K562 (cell line): ENCODE results near the gene SOAT1. TPM values are rescaled to one million over a fixed set of nuclear protein-coding genes. Genes with fewer than 3 reads are reported as not detected.

Experiments used
- ATAC-seq: fragments of 200-7000 bp; cut with Tn5 transposase; 3 replicates; pipeline ENCODE4 v1.9.1; 2020; ENCODE audit warnings: moderate library complexity
- BruUV-seq: library from RNA; stranded (reverse); fragments of 400-500 nt; replicated peaks from 2 replicates; lab custom pipeline; 2021; lab: Mats Ljungman, UMichigan
- CTCF ChIA-PET: fragments of 300-600 bp; formaldehyde crosslinking; extraction: SDS; loops from one replicate; lab custom pipeline; 2021; ENCODE audit warnings: low intra/inter-chr PET ratio; lab: Yijun Ruan, JAX
- POLR2A ChIA-PET: fragments of 300-600, 350-650 bp; sonication (Branson Sonifier 250); formaldehyde crosslinking; extraction: SDS; loops from one replicate; lab custom pipeline; 2021; ENCODE audit warnings: antibody characterized with exemption, inconsistent platforms; lab: Yijun Ruan, JAX
- DNase-seq, 4 experiments: peaks; one replicate each; pipeline versions ENCODE4 v3.0.0 to v3.0.0-alpha.2; 2011 to 2018; ENCODE audit warnings: low spot score in 3 of 4, mixed read lengths in 3 of 4; ENCODE audit errors: extremely low read depth in 1 of 4
- FAIRE-seq: peaks from 2 replicates; lab custom pipeline; 2011; peaks lifted over from hg19 to GRCh38; lab: Jason Lieb, UNC
- H2AFZ ChIP-seq: 2 replicates; pipeline ENCODE4 v1.6.0; 2011; ENCODE audit warnings: low read depth, low read length, control low read depth, inconsistent platforms
- H3K27ac ChIP-seq: fragments of 200-600 bp; 3 replicates; pipeline ENCODE4 v1.8.0; 2011; ENCODE audit warnings: low read depth, mild to moderate bottlenecking, control low read depth, inconsistent platforms, low read length, moderate library complexity, mixed read lengths; ENCODE audit errors: extremely low read depth
- H3K27me3 ChIP-seq, 2 experiments: fragments of 300-600 bp in 1 of 2; 2 replicates in 1 of 2; 3 replicates in 1 of 2; pipeline versions ENCODE4 v1.6.0 to v1.8.0; 2011; ENCODE audit warnings: inconsistent platforms in 2 of 2, low read length in 2 of 2, mild to moderate bottlenecking in 1 of 2, mixed read lengths in 1 of 2, moderate library complexity in 1 of 2; ENCODE audit not compliant: control insufficient read depth in 2 of 2, insufficient read depth in 2 of 2
- H3K36me3 ChIP-seq: fragments of 300-600 bp; 3 replicates; pipeline ENCODE4 v1.8.0; 2011; ENCODE audit warnings: mild to moderate bottlenecking, low read length, inconsistent platforms; ENCODE audit not compliant: control insufficient read depth, insufficient read depth
- H3K4me1 ChIP-seq, 2 experiments: fragments of 200-600 bp in 1 of 2; replicated peaks in 1 of 2; 2 replicates in 1 of 2; 3 replicates in 1 of 2; pipeline versions ENCODE4 v1.5.1 to v1.8.0; 2011; ENCODE audit warnings: inconsistent platforms in 2 of 2, low read length in 2 of 2, mild to moderate bottlenecking in 1 of 2, mixed read lengths in 1 of 2, moderate library complexity in 1 of 2; ENCODE audit not compliant: control insufficient read depth in 2 of 2, insufficient read depth in 2 of 2
- H3K4me2 ChIP-seq: 2 replicates; pipeline ENCODE4 v1.6.1; 2011; ENCODE audit warnings: low read length, control low read depth, inconsistent platforms, mixed read lengths; ENCODE audit not compliant: insufficient read depth
- H3K4me3 ChIP-seq: fragments of 200-600 bp; sonication (generic), shearing (Covaris generic); 2 replicates; pipeline ENCODE4 v1.5.1; 2016; ENCODE audit warnings: control low read depth, inconsistent platforms
- H3K79me2 ChIP-seq: fragments of 200-600 bp; 3 replicates; pipeline ENCODE4 v1.8.0; 2011; ENCODE audit warnings: low read length, inconsistent platforms; ENCODE audit not compliant: control insufficient read depth, insufficient read depth
- H3K9ac ChIP-seq, 2 experiments: 2 replicates each; pipeline versions ENCODE4 v1.6.0 to v1.6.1; 2011; ENCODE audit warnings: low read depth in 2 of 2, low read length in 2 of 2, control low read depth in 1 of 2, inconsistent platforms in 1 of 2, mild to moderate bottlenecking in 1 of 2, mixed read lengths in 1 of 2; ENCODE audit not compliant: insufficient read depth in 1 of 2
- H3K9me1 ChIP-seq: one replicate; pipeline ENCODE4 v1.6.0; 2011; ENCODE audit warnings: inconsistent platforms, mild to moderate bottlenecking, low read length, moderate library complexity; ENCODE audit not compliant: control insufficient read depth, insufficient read depth
- H3K9me3 ChIP-seq: replicated peaks from 2 replicates; pipeline ENCODE4 v1.5.1; 2011; ENCODE audit warnings: low read depth, low read length, inconsistent platforms; ENCODE audit not compliant: control insufficient read depth, insufficient read depth
- H4K20me1 ChIP-seq: replicated peaks from 2 replicates; pipeline ENCODE4 v1.6.1; 2011; ENCODE audit warnings: low read length, inconsistent platforms, mixed read lengths; ENCODE audit not compliant: control insufficient read depth, insufficient read depth
- HDAC1 ChIP-seq, 2 experiments: fragments of 450-650 bp; IDR thresholded peaks; 2 replicates each; pipeline ENCODE4 v1.6.1; 2016 to 2017; ENCODE audit warnings: inconsistent platforms in 1 of 2, mild to moderate bottlenecking in 1 of 2, moderate library complexity in 1 of 2
- NONO ChIP-seq, 2 experiments: fragments of 200-400 bp in 1 of 2; fragments of 450-650 bp in 1 of 2; formaldehyde crosslinking in 1 of 2; IDR thresholded peaks; 2 replicates each; pipeline ENCODE4 v1.6.1; 2017; ENCODE audit warnings: low read depth in 2 of 2, mild to moderate bottlenecking in 2 of 2, moderate library complexity in 2 of 2, low read length in 1 of 2
- RFX7 ChIP-seq: fragments of 250-450 bp; sonication (Bioruptor Pico); IDR thresholded peaks from 2 replicates; pipeline ENCODE4 v1.5.1; 2021; ENCODE audit warnings: mild to moderate bottlenecking
- SAFB2 ChIP-seq: fragments of 200-400 bp; formaldehyde crosslinking; IDR thresholded peaks from 2 replicates; pipeline ENCODE4 v1.6.1; 2018; ENCODE audit warnings: borderline replicate concordance, low read length, low read depth, moderate library complexity; ENCODE audit not compliant: severe bottlenecking
- SLC30A9 ChIP-seq: fragments of 250-450 bp; sonication (Bioruptor Pico); IDR thresholded peaks from 2 replicates; pipeline ENCODE4 v1.8.0; 2022; ENCODE audit warnings: mild to moderate bottlenecking, moderate library complexity
- TAF7 ChIP-seq: fragments of 450-650 bp; IDR thresholded peaks from 2 replicates; pipeline ENCODE4 v1.6.1; 2016; ENCODE audit warnings: missing genetic modification characterization, missing compliant biosample characterization
- XRCC5 ChIP-seq: fragments of 200-400 bp; formaldehyde crosslinking; IDR thresholded peaks from 2 replicates; pipeline ENCODE4 v1.6.1; 2017; ENCODE audit warnings: low read depth, mild to moderate bottlenecking, low read length
- ZNF354B ChIP-seq: fragments of 250-450 bp; sonication (Bioruptor Pico); IDR thresholded peaks from 2 replicates; pipeline ENCODE4 v1.4.0; 2020
- ZNF766 ChIP-seq: fragments of 200-800 bp; sonication (Bioruptor generic); conservative IDR thresholded peaks from 2 replicates; pipeline ENCODE4 v1.6.1; 2016; ENCODE audit warnings: missing genetic modification characterization, missing compliant biosample characterization
- WGBS: fragments of 100-300 bp; shearing (Covaris generic); methylation state at CpG from one replicate; pipeline ENCODE4 v1.1.6; 2016; ENCODE audit warnings: low coverage, mixed read lengths; ENCODE audit not compliant: insufficient coverage; ENCODE audit errors: missing lambda C conversion rate; 5-methylcytosine and 5-hydroxymethylcytosine counted together
- in situ Hi-C: fragments of 300-500 bp; cut with MboI; formaldehyde crosslinking; loops from 4 replicates; pipeline ENCODE4 v1.15.0; 2018; ENCODE audit warnings: inconsistent platforms, mixed read lengths
- intact Hi-C: fragments of 100-400 bp; cut with micrococcal nuclease; formaldehyde crosslinking; loops from 2 replicates; pipeline ENCODE4 v1.14.2; 2022
- polyA plus RNA-seq, 8 experiments: library from polyadenylated mRNA; depleted of rRNA in 4 of 8; stranded (reverse) in 5 of 8; unstranded in 3 of 8; fragments of >200 nt; fragmentation: Nextera tagmentation in 2 of 8; fragmentation: Illumina TruSeq in 1 of 8; extraction: Ambion mirVana in 2 of 8; extraction: Trizol in 1 of 8; gene quantifications; 2 replicates each; pipeline versions ENCODE4 v1.2.1 to v1.2.3, GENCODE V29; 2011 to 2014; ENCODE audit warnings: inconsistent platforms in 1 of 8, missing spikeins in 1 of 8
- total RNA-seq, 7 experiments: library from RNA; depleted of rRNA in 6 of 7; stranded (reverse); fragments of >200 nt in 6 of 7; fragmentation: Illumina TruSeq in 2 of 7; extraction: Trizol in 2 of 7; gene quantifications; 2 replicates each; pipeline versions ENCODE4 v1.2.1 to v1.2.3, GENCODE V29; 2011 to 2021; ENCODE audit warnings: low replicate concordance in 1 of 7
- TF ChIP-seq, protein P1 (sequence below): sonication (generic); formaldehyde crosslinking; IDR thresholded peaks from 2 replicates; pipeline ENCODE4 v1.8.1; 2023; ENCODE audit warnings: mild to moderate bottlenecking, missing genetic modification reagents
- TF ChIP-seq, protein P2 (sequence below): fragments of 250-450 bp; sonication (Bioruptor Pico); IDR thresholded peaks from 2 replicates; pipeline ENCODE4 v1.4.0; 2020
- TF ChIP-seq, protein P3 (sequence below): fragments of 450-650 bp; IDR thresholded peaks from 2 replicates; pipeline ENCODE4 v1.6.1; 2016; ENCODE audit warnings: low read depth

Gene SOAT1
- total and polyA plus RNA-seq, 9 of the 15 experiments (the other 6 are each of a cell fraction or from before 2014, with no cell fraction given) = 5.5 to 29.1 (median 17.3) TPM

DNA sequence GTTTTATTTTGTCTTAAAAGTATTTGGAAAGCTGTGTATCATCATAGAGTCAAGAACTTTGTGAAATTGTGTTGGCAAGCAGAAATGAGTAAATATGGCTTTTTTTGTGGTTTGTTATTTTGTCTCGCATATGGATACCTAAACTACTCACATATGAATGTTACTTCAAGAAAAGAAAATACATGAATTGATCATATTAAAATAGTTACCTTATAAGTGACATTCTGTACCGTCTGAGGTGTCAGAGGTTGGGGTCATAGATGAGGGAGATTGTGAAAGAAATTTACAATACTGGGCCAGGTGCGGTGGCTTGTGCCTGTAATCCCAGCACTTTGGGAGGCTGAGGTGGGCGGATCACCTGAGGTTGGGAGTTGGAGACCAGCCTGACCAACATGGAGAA lies 40.8 kb downstream of the SOAT1 start:
- peaks cover 3% of the 10 kb centered on the region; the same call in 1 of the 3 replicates for H3K36me3 ChIP-seq
- no peak for DNase-seq
- FAIRE-seq = no peak
- CTCF ChIA-PET = no interaction called here
- H3K79me2 ChIP-seq = no peaks in the 10 kb centered on the region
- no peak overlapping the region for H3K27ac ChIP-seq
- POLR2A ChIA-PET = interaction anchor here (0.6 kb wide), 1 partner anchor 596 kb away, joined by 3 read pairs; no protein-coding TSS in a partner anchor
- H3K4me3 ChIP-seq = no peak overlapping the region
- H3K9me1 ChIP-seq = no peaks in the 10 kb centered on the region
- ATAC-seq = no peak
- H2AFZ ChIP-seq = no peak overlapping the region
- no peaks in the 10 kb centered on the region for H3K9me3 ChIP-seq
- H3K27me3 ChIP-seq = no peaks in the 10 kb centered on the region
- H4K20me1 ChIP-seq = no peaks in the 10 kb centered on the region
- peaks cover 3 to 7% of the 10 kb centered on the region in 2 experiments; a peak in 3 of 5 replicates for H3K4me1 ChIP-seq
- H3K9ac ChIP-seq = no peak overlapping the region
- in situ Hi-C loops = no loop called here
- no peak overlapping the region for H3K4me2 ChIP-seq
- 92% methylated on average over 4 of the region's 4 CpGs for WGBS
- intact Hi-C loops = no loop called here
- BruUV-seq = no TSS peak
- TF ChIP-seq SAFB2 = no peak
- no peak for TF ChIP-seq SLC30A9 (CRISPR knock-in tag)
- TF ChIP-seq NONO (IDR thresholded peaks at IDR 0.05; ENCODE audit: low read depth in 2 of 2, low read length in 1 of 2) = no peak
- no peak for TF ChIP-seq ZNF766 (CRISPR knock-in tag)
- no peak for TF ChIP-seq ZNF354B (CRISPR knock-in tag)
- TF ChIP-seq HDAC1 (IDR thresholded peaks at IDR 0.05) = no peak
- TF ChIP-seq, protein P1, sequence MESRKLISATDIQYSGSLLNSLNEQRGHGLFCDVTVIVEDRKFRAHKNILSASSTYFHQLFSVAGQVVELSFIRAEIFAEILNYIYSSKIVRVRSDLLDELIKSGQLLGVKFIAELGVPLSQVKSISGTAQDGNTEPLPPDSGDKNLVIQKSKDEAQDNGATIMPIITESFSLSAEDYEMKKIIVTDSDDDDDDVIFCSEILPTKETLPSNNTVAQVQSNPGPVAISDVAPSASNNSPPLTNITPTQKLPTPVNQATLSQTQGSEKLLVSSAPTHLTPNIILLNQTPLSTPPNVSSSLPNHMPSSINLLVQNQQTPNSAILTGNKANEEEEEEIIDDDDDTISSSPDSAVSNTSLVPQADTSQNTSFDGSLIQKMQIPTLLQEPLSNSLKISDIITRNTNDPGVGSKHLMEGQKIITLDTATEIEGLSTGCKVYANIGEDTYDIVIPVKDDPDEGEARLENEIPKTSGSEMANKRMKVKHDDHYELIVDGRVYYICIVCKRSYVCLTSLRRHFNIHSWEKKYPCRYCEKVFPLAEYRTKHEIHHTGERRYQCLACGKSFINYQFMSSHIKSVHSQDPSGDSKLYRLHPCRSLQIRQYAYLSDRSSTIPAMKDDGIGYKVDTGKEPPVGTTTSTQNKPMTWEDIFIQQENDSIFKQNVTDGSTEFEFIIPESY (CRISPR knock-in tag) = no peak
- TF ChIP-seq, protein P2, sequence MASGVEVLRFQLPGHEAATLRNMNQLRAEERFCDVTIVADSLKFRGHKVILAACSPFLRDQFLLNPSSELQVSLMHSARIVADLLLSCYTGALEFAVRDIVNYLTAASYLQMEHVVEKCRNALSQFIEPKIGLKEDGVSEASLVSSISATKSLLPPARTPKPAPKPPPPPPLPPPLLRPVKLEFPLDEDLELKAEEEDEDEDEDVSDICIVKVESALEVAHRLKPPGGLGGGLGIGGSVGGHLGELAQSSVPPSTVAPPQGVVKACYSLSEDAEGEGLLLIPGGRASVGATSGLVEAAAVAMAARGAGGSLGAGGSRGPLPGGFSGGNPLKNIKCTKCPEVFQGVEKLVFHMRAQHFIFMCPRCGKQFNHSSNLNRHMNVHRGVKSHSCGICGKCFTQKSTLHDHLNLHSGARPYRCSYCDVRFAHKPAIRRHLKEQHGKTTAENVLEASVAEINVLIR (CRISPR knock-in tag) = no peak
- no peak for TF ChIP-seq TAF7
- TF ChIP-seq, protein P3, sequence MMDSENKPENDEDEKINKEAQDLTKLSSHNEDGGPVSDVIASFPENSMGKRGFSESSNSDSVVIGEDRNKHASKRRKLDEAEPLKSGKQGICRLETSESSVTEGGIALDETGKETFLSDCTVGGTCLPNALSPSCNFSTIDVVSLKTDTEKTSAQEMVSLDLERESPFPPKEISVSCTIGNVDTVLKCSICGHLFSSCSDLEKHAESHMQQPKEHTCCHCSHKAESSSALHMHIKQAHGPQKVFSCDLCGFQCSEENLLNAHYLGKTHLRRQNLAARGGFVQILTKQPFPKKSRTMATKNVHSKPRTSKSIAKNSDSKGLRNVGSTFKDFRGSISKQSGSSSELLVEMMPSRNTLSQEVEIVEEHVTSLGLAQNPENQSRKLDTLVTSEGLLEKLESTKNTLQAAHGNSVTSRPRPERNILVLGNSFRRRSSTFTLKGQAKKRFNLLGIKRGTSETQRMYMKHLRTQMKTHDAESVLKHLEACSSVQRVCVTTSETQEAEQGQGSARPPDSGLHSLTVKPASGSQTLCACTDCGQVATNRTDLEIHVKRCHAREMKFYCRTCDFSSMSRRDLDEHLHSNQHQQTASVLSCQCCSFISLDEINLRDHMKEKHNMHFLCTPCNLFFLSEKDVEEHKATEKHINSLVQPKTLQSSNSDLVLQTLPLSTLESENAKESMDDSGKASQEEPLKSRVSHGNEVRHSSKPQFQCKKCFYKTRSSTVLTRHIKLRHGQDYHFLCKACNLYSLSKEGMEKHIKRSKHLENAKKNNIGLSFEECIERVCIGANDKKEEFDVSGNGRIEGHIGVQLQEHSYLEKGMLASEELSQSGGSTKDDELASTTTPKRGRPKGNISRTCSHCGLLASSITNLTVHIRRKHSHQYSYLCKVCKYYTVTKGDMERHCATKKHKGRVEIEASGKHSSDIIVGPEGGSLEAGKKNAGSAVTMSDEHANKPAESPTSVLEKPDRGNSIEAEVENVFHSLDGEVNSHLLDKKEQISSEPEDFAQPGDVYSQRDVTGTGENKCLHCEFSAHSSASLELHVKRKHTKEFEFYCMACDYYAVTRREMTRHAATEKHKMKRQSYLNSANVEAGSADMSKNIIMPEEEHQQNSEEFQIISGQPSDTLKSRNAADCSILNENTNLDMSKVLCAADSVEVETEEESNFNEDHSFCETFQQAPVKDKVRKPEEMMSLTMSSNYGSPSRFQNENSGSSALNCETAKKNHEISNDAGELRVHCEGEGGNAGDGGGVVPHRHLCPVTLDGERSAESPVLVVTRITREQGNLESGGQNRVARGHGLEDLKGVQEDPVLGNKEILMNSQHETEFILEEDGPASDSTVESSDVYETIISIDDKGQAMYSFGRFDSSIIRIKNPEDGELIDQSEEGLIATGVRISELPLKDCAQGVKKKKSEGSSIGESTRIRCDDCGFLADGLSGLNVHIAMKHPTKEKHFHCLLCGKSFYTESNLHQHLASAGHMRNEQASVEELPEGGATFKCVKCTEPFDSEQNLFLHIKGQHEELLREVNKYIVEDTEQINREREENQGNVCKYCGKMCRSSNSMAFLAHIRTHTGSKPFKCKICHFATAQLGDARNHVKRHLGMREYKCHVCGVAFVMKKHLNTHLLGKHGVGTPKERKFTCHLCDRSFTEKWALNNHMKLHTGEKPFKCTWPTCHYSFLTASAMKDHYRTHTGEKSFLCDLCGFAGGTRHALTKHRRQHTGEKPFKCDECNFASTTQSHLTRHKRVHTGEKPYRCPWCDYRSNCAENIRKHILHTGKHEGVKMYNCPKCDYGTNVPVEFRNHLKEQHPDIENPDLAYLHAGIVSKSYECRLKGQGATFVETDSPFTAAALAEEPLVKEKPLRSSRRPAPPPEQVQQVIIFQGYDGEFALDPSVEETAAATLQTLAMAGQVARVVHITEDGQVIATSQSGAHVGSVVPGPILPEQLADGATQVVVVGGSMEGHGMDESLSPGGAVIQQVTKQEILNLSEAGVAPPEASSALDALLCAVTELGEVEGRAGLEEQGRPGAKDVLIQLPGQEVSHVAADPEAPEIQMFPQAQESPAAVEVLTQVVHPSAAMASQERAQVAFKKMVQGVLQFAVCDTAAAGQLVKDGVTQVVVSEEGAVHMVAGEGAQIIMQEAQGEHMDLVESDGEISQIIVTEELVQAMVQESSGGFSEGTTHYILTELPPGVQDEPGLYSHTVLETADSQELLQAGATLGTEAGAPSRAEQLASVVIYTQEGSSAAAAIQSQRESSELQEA = no peak
- TF ChIP-seq XRCC5 = no peak
- TF ChIP-seq RFX7 (CRISPR knock-in tag) = no peak
